IgD-negative memory B cell (primary cell): ENCODE data around the gene ACE. TPM values are rescaled to one million over a fixed set of nuclear protein-coding genes. Genes with fewer than 3 reads are reported as not detected.

Experiments used
- H3K27ac Mint-ChIP-seq, 3 donors: one replicate each; pipeline ENCODE4 v1.8.0; 2020 to 2022; ENCODE audit warnings: mild to moderate bottlenecking in 3 of 3, mixed read lengths in 3 of 3, moderate library complexity in 1 of 3
- H3K27me3 Mint-ChIP-seq: one replicate; pipeline ENCODE4 v1.8.0; 2021; ENCODE audit warnings: mixed read lengths
- H3K36me3 Mint-ChIP-seq: one replicate; pipeline ENCODE4 v1.8.0; 2020; ENCODE audit warnings: mild to moderate bottlenecking, mixed read lengths
- H3K4me1 Mint-ChIP-seq, 3 donors: one replicate each; pipeline ENCODE4 v1.8.0; 2020 to 2022; ENCODE audit warnings: mixed read lengths in 3 of 3, mild to moderate bottlenecking in 1 of 3
- H3K4me3 Mint-ChIP-seq, 4 donors: one replicate each; pipeline ENCODE4 v1.8.0; 2020 to 2022; ENCODE audit warnings: mild to moderate bottlenecking in 4 of 4, mixed read lengths in 4 of 4, moderate library complexity in 3 of 4
- H3K9me3 Mint-ChIP-seq, 3 donors: one replicate each; pipeline ENCODE4 v1.8.0; 2020 to 2021; ENCODE audit warnings: mixed read lengths in 3 of 3, mild to moderate bottlenecking in 1 of 3
- polyA plus RNA-seq: library from polyadenylated mRNA; unstranded; fragments of 300-500 nt; fragmentation: Illumina TruSeq; gene quantifications from one replicate; pipeline ENCODE4 v1.2.3, GENCODE V29; 2021

ACE gene
- polyA plus RNA-seq, 1 donor from 2014 or later = 2.0 TPM

DNA sequence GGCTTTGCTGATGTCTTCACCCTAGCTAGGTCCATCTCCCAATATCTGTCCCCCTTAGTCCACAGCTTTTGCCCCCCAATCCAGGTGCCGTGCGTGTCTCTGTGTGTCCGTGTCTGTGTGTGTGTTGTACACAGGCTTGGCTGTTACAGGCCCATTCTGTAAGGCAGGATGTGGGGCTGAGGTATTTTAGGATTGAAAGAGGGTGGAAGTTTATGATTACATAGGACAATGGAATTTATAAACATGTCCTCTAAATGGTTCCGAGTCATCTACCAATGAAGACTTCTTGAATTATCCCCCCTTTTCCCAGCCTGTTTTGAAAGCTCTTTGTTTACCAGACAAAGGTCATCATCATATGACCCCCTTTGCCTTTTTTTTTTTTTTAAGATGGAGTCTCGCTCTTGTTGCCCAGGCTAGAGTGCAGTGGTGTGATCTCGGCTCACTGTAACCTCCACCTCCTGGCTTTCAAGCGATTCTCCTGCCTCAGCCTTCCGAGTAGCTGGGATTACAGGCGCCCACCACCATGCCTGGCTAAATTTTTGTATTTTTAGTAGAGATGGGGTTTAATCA, 21.9 kb downstream of the ACE start:
- no peaks in the 10 kb centered on the region for H3K9me3 Mint-ChIP-seq
- H3K36me3 Mint-ChIP-seq = no peaks in the 10 kb centered on the region
- H3K4me3 Mint-ChIP-seq = no peak overlapping the region
- no peaks in the 10 kb centered on the region for H3K4me1 Mint-ChIP-seq
- H3K27me3 Mint-ChIP-seq = peaks cover 11% of the 10 kb centered on the region
- no peak overlapping the region for H3K27ac Mint-ChIP-seq

DNA sequence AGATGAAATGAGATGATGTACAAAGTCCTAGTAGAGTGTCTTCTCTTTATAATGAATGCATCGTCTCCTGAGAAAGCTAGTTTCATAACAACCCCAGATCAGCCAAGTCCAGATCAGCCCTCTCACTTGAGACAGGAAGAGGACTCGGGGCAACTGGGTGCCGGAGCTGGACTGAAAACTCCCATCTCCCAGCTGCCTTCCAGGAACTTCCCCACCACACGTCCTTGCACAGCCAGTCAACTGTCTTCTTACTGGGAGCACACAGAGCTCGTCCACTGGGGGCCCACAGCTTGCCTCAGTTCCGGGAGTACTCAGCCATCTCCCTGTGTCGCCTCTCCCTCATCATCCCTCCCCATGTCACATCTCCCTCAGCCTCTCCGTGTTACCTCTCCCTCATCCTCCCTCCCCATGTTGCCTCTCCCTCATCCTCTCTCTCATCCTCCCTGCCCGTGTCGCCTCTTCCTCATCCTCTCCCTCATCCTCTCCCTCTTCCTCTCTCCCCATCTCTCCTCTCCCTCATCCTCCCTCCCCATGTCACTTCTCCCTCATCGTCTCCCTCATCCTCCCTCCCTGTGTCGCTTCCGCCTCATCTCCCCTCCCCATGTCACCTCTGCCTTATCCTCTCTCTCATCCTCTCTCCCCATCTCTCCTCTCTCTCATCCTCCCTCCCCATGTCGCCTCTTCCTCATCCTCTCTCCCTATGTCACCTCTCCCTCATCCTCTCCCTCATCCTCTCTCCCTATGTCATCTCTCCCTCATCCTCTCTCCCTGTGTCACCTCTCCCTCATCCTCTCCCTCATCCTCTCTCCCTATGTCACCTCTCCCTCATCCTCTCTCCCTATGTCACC, 23.9 kb downstream of the ACE start:
- peaks cover 20% of the 10 kb centered on the region for H3K27me3 Mint-ChIP-seq
- no peaks in the 10 kb centered on the region for H3K4me1 Mint-ChIP-seq
- H3K27ac Mint-ChIP-seq = no peak overlapping the region
- H3K9me3 Mint-ChIP-seq = peaks cover 0 to 6% (median 5%) of the 10 kb centered on the region in 3 donors
- H3K4me3 Mint-ChIP-seq = no peak overlapping the region
- H3K36me3 Mint-ChIP-seq = peaks cover 3% of the 10 kb centered on the region

DNA sequence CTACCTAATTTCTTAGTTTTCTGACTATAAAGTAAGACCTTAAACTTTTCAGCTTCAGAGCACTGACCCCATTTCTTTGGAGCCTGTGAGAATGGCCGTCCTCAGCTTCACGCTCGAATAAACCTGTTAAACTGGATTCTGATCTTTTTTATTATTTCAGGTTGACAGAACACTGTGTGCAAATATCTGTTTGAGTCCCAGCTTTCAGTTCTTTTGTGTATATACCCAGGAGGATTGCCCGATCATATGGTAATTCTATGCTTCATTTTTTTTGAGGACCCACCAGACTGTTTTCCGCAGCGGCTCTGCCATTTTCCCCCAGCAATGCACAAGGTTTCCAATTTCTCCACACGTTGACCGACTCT, 26.5 kb downstream of the ACE start:
- Mint-ChIP-seq H3K27me3 (peaks cover 20% of the 10 kb centered on the region), H3K27ac (no peak overlapping the region), H3K4me1 (no peaks in the 10 kb centered on the region), H3K4me3 (no peak overlapping the region), H3K9me3 (peaks cover 0 to 8% (median 6%) of the 10 kb centered on the region in 3 donors), H3K36me3 (peaks cover 4% of the 10 kb centered on the region)

DNA sequence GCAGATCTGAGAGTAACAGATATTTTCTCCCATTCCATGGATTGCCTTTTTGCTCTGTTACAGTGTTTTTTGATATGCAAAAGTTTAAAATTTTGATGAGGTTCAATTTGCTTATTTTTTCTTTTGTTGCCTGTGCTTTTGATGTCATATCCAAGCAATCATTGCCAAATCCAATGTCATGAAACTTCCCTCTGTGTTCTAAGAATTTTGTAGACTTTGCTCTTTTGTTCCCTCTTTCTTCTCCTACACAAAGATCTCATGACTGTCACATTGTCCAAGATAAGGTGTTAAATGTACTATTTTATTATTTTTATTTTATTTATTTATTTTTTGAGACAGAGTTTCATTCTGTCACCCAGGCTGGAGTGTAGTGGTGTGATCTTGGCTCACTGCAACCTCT, 27.4 kb downstream of the ACE start:
- H3K4me1 Mint-ChIP-seq = no peaks in the 10 kb centered on the region

DNA sequence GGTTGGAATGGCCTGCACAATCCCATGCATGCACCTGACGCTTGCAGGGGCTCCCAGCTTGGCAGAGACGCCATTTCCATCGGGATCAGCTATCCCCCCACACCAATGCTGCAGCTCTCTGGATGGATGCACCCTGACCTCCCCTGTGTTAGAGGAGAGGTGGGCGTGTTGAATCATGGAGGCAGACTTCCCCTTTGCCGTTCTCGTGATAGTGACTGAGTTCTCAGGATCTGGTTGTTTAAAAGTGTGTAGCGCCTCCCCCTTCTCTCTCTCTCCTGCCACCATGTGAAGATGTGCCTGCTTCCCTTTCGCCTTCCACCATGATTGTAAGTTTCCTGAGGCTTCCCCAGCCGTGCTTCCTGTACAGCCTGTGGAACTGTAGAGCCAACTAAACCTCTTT, 28.5 kb downstream of the ACE start:
- H3K27ac Mint-ChIP-seq = peak overlapping the region in 1 of 3 donors; percentile 49
- H3K36me3 Mint-ChIP-seq = peaks cover 4% of the 10 kb centered on the region
- H3K27me3 Mint-ChIP-seq = peaks cover 20% of the 10 kb centered on the region
- H3K9me3 Mint-ChIP-seq = peaks cover 0 to 8% (median 6%) of the 10 kb centered on the region in 3 donors
- H3K4me1 Mint-ChIP-seq = no peaks in the 10 kb centered on the region
- H3K4me3 Mint-ChIP-seq = no peak overlapping the region

More for the DNA sequence above, 27.4 kb downstream of the ACE start:
- H3K36me3 Mint-ChIP-seq = peaks cover 4% of the 10 kb centered on the region
- peaks cover 23% of the 10 kb centered on the region for H3K27me3 Mint-ChIP-seq
- H3K9me3 Mint-ChIP-seq = peaks cover 0 to 8% (median 6%) of the 10 kb centered on the region in 3 donors
- H3K27ac Mint-ChIP-seq = no peak overlapping the region
- H3K4me3 Mint-ChIP-seq = no peak overlapping the region

DNA sequence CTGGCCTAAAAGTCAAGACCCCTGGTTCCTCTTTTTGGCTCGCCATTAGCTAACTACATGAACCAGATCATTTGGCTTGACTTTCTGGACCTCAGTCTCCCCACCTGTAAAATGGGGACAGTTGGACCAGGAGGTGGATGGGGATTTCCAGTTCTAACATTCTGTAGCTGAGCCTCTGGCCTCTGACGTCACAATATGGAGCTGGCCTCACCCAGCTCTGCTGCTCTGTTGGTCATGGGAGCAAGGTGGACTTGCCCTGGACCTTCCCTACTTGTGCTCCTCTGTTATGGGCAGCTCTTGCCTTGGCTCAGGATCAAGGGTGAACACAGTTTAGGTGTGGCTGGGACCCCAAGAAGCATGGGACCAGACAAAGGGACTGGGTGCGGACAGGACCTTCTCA, 29.8 kb downstream of the ACE start:
- no peak overlapping the region for H3K4me3 Mint-ChIP-seq
- H3K27me3 Mint-ChIP-seq = peaks cover 17% of the 10 kb centered on the region
- peaks cover 0 to 8% (median 6%) of the 10 kb centered on the region in 3 donors for H3K9me3 Mint-ChIP-seq
- H3K36me3 Mint-ChIP-seq = peaks cover 4% of the 10 kb centered on the region
- no peaks in the 10 kb centered on the region for H3K4me1 Mint-ChIP-seq
- no peak overlapping the region for H3K27ac Mint-ChIP-seq

DNA sequence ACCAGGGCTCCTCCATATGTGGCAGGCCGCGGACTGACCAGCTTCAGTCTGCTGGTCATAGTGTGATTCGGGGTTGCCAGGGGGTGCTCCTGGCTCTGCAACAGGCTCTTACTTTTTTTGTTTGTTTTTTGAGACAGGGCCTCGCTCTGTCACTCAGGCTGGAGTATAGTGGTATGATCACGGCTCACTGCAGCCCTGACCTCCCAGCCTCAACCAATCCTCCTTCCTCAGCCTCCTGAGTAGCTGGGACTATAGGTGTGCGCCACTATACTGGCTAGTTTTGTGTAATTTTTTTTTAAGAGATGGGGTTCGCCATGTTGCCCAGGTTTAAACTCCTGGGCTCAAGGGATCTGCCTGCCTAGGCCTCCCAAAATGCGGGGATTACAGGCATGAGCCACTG, 34.5 kb downstream of the ACE start:
- H3K4me3 Mint-ChIP-seq = no peak overlapping the region

DNA sequence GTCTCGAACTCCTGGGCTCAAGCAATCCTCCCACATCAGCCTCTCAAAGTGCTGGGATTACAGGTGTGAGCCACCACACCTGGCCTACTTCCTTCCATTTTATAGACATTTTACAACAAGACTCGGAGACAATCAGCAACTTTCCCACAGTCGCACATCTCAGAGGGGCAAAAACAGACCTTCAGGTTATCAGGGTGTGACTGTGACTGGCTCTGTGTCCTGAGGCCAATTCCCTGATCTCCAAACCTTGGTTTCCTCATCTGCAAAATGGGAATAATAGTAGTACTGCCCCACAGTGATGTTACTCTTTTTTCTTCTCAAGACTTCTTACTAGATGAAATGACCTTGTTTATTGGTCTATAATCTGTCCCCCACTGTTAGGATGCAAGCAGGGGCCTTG, 35.5 kb downstream of the ACE start:
- H3K36me3 Mint-ChIP-seq = no peaks in the 10 kb centered on the region
- H3K9me3 Mint-ChIP-seq = no peaks in the 10 kb centered on the region
- peaks cover 11% of the 10 kb centered on the region for H3K27me3 Mint-ChIP-seq
- no peak overlapping the region for H3K4me3 Mint-ChIP-seq
- no peak overlapping the region for H3K27ac Mint-ChIP-seq
- H3K4me1 Mint-ChIP-seq = no peaks in the 10 kb centered on the region

More for the DNA sequence above, 34.5 kb downstream of the ACE start:
- peaks cover 9% of the 10 kb centered on the region for H3K27me3 Mint-ChIP-seq
- H3K27ac Mint-ChIP-seq = no peak overlapping the region
- peaks cover 1% of the 10 kb centered on the region for H3K36me3 Mint-ChIP-seq
- H3K4me1 Mint-ChIP-seq = no peaks in the 10 kb centered on the region
- no peaks in the 10 kb centered on the region for H3K9me3 Mint-ChIP-seq

DNA sequence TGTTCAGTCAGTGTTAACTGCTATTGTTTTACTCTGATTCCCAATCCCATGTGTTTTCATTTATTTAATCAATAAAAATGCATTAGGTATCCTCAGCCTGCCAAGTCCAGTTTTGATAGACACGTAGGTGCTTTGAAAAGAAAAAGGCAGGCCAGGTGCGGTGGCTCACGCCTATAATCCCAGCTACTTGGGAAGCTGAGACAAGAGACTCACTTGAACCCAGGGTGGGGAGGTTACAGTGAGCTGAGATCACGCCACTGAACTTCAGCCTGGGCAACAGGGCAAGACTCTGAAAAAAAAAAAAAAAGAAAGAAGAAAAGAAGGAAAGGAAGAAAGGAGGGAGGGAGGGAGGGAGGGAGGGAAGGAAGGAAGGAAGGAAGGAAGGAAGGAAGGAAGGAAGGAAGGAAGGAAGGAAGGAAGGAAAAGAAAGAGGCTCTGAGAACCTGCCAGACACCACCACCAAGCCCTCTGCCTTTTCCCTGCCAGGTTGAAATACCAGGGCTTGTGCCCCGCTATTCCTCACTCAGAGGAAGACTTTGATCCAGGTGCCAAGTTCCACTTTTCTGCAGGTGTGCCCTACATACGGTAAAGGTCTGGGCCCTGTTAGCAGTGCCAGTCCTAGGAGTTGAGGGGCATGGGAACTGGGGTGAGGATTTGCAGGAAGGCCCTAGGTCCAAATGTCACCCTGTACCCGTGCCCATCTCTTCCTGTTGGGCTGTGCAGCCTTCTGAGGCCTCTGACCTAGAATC, 36.2 kb downstream of the ACE start:
- Mint-ChIP-seq H3K36me3 (no peaks in the 10 kb centered on the region), H3K27ac (peak overlapping the region in 1 of 3 donors; percentile 31), H3K9me3 (no peaks in the 10 kb centered on the region), H3K27me3 (peaks cover 12% of the 10 kb centered on the region), H3K4me3 (no peak overlapping the region), H3K4me1 (no peaks in the 10 kb centered on the region)

DNA sequence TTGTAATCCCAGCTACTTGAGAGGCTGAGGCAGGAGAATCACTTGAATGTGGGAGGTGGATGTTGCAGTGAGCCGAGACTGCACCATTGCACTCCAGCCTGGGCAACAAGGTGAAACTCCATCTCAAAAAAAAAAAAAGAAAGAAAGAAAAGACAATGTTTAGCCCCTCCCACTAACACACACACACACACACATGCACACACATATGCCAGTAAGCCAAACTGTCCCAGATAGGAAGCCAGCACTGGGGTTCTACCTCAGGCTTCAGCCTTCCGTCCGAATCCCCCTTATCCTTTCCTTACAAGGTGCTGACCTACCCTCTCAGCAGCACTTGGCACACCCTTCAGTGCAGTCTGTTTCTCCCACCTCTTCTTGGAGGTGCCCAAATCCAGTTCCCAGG, 37.6 kb downstream of the ACE start:
- Mint-ChIP-seq H3K9me3 (no peaks in the 10 kb centered on the region), H3K27me3 (peaks cover 7% of the 10 kb centered on the region), H3K4me1 (no peaks in the 10 kb centered on the region), H3K27ac (peak overlapping the region in 1 of 3 donors; percentile 35), H3K36me3 (no peaks in the 10 kb centered on the region), H3K4me3 (no peak overlapping the region)

DNA sequence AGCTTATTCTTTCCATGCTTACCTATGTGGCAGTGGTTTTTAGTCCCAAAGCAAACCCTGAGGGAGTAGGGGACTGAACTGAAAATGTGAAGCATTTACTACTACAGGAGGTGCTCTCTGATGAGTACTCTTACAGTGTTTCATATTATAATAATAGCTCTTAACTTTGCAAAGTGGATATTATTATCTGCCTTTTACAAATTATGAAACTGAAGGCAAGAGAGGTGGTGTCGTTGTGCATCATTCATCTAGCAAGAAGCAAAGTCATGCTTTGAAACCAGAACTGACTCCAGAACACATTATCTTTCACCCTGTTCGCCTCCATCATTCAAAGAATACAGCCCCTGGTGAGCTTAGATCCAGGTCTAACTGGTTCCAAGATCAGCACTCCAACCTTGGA, 38.1 kb downstream of the ACE start:
- no peaks in the 10 kb centered on the region for H3K36me3 Mint-ChIP-seq
- peaks cover 7% of the 10 kb centered on the region for H3K27me3 Mint-ChIP-seq

DNA sequence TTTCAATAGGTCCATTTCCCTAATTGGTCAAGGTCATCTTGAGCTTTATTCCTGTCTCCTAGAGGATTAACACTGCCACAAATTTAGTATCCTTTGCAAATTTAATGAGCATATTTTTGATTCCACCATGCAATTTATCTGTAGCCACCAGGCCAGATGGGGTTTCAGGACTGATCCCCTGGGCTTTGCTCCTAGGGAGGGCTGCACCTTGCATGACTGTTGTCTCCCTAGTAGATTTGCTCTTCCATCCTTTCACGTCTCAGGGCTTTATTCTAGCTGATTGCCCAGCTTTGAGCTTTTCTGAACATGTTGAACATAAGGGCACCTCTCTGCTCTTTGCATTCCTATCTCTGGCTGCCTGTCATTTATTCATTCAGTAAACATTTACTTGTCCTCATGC, 38.6 kb downstream of the ACE start:
- H3K9me3 Mint-ChIP-seq = no peaks in the 10 kb centered on the region

More for the DNA sequence above, 38.1 kb downstream of the ACE start:
- Mint-ChIP-seq H3K9me3 (no peaks in the 10 kb centered on the region), H3K4me1 (no peaks in the 10 kb centered on the region), H3K27ac (peak overlapping the region in 1 of 3 donors; percentile 35), H3K4me3 (no peak overlapping the region)

DNA sequence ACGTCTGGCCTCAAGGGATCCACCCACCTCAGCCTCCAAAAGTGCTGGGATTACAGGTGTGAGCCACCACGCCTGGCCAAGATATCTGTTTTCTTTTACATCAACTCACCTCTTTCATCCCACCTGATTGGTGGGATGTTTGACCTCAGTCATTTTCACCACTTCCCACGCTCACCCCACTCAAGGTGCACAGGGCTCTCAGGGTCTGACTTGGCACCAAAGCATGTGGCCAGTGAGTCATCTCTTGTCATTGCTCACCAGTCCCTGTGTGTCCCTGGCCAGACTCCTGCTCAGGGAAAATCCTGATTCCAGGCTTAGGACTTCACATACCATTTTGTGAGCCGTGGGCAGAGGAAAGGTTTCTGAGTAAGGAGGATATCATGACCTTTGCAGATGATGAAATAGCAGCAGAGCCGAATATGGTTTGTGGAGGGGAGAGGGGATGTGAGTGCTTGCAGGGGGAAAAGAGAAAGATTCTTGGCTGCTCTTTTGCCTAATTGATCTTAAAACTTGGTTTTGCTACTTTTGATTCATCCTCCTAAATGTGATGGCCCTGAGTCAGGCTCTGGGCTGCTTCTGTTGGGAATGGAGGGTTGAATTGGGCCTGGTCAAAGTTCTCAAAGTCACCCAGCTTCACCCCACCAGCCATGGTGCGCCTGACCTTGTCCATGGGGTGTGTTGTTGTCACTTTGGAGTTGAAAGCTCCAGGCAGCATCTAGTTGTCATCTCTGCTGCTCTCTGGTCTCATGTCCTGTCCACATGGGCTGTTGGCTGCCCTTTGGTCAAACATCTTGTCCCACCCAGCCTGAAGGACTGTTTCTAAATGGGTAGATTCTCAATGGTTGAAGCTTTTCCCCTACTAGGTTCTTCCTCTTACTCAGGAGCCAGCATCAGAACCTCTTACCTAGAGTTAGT, 40.3 kb downstream of the ACE start:
- no peaks in the 10 kb centered on the region for H3K4me1 Mint-ChIP-seq
- H3K27me3 Mint-ChIP-seq = peaks cover 8% of the 10 kb centered on the region
- H3K36me3 Mint-ChIP-seq = no peaks in the 10 kb centered on the region
- no peaks in the 10 kb centered on the region for H3K9me3 Mint-ChIP-seq
- no peak overlapping the region for H3K4me3 Mint-ChIP-seq
- no peak overlapping the region for H3K27ac Mint-ChIP-seq

More for the DNA sequence above, 38.6 kb downstream of the ACE start:
- Mint-ChIP-seq H3K4me1 (no peaks in the 10 kb centered on the region), H3K36me3 (no peaks in the 10 kb centered on the region), H3K27me3 (peaks cover 7% of the 10 kb centered on the region), H3K4me3 (no peak overlapping the region), H3K27ac (no peak overlapping the region)

DNA sequence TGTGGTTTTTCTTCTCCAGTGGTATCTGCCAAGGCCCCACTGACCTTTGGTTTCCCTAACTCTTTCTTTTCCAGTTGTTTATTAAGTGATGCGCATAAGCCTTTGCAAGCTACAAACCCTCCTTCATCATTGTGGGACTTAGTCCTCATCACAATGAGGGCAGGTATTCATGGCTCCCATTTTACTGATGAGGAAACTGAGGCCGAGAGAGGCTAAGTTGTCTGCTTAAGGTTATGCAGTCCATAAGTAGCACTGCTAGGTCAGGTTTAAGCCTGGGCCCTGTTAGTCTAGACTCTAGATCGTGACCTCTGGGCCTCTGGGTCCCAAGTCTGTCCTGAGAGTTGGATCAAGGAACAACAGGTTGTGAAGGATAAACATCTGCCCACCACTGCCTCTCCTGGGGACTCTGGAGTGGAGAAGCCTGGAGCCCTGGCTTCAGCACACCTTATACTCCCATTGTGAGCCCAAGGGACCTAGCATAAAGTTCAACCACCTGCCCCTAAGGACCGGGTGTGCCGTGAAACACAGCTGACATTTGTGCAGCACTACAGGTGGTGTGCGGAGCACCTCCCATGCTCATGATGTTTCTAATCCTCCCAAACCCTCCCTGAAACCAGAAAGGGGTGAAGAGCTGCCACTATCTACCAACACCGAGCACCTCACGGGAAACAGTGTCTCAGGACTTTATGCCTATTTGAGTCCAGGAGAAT, 41.1 kb downstream of the ACE start:
- no peaks in the 10 kb centered on the region for H3K36me3 Mint-ChIP-seq
- H3K27me3 Mint-ChIP-seq = peaks cover 11% of the 10 kb centered on the region
- no peak overlapping the region for H3K4me3 Mint-ChIP-seq
- H3K9me3 Mint-ChIP-seq = no peaks in the 10 kb centered on the region
- H3K27ac Mint-ChIP-seq = no peak overlapping the region
- H3K4me1 Mint-ChIP-seq = no peaks in the 10 kb centered on the region
